Epithelial cell of proximal tubule (primary cell): ENCODE results near the gene CHAF1A. TPM values are rescaled to one million over a fixed set of nuclear protein-coding genes. Genes with fewer than 3 reads are reported as not detected.

Experiments
- DNase-seq: peaks from one replicate; pipeline ENCODE4 v3.0.0-alpha.2; 2011; ENCODE audit warnings: low read depth
- H3K4me3 ChIP-seq: 2 replicates; pipeline ENCODE4 v1.5.1; 2011; ENCODE audit warnings: low read depth, mild to moderate bottlenecking, low read length
- CTCF ChIP-seq: conservative IDR thresholded peaks from 2 replicates; pipeline ENCODE4 v1.5.1; 2012; ENCODE audit warnings: low read depth, mild to moderate bottlenecking, low read length
- total RNA-seq: library from RNA; depleted of rRNA; stranded (reverse); fragments of >200 nt; gene quantifications from 2 replicates; pipeline ENCODE4 v1.2.3, GENCODE V29; 2015

Gene CHAF1A
- total RNA-seq, 1 donor from 2014 or later = 36.7 TPM

GRCh38 chr19:4380254-4380727 is 22.1 kb upstream of the CHAF1A start:
- H3K4me3 ChIP-seq = no peak overlapping the region
- TF ChIP-seq CTCF = no peak
- no peak for DNase-seq

GRCh38 chr19:4385291-4386040 is 17.0 kb upstream of the CHAF1A start:
- no peak overlapping the region for H3K4me3 ChIP-seq
- TF ChIP-seq CTCF = no peak
- no peak for DNase-seq

DNA sequence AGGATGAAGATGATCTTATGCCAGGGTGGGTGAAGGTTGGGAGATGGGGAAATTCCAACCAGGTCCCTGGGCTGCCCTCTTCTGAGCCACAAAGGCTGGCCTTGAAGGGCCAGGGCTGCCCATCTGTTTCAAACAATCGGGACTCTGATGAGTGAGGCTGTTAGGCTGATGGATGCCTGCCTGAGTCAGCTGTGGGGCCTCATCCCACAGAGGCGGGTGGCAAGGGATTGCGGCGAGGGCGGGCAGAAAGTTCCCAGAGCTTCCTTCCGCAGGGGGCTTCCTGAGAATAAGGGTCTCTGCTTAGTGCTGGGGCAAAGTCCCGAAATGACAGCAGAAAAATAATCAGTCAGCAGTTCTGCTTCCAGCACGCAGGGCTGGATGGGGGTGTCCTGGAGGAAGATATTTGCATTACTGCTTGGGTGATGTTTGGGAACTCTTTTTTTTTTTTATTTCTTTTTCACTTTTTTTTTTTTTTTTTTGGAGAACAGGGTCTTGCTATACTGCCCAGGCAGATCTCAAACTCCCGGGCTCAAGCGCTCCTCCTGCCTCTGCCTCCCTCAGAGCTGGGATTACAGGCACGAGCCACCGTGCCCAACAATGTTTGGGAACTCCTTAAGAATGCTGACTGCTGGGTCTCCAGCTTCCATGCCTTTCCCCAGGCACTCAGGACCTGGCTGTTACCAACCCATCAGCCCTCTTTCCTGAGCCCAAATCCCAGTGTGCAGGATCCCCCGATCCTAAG is 16.2 kb upstream of the CHAF1A start:
- H3K4me3 ChIP-seq = no peak overlapping the region
- DNase-seq = no peak
- TF ChIP-seq CTCF = peak; percentile 14

- DNase-seq = no peak
- TF ChIP-seq CTCF = no peak
- H3K4me3 ChIP-seq = no peak overlapping the region
Measured at GRCh38 chr19:4388337-4389063, 13.9 kb upstream of the CHAF1A start.

- no peak overlapping the region for H3K4me3 ChIP-seq
- TF ChIP-seq CTCF = no peak
- no peak for DNase-seq
Measured at GRCh38 chr19:4389064-4389375, 13.4 kb upstream of the CHAF1A start.

- H3K4me3 ChIP-seq = no peak overlapping the region
- no peak for DNase-seq
- TF ChIP-seq CTCF = no peak
Measured at GRCh38 chr19:4389511-4390016, 12.9 kb upstream of the CHAF1A start.
